IPS DF 6.9 (cell line): ENCODE data around the gene YEATS2.
"Not testable (repeated sequence)": the region's sequence is repeated elsewhere in the genome, so short reads cannot be mapped to it uniquely, and the experiment has no call there.

Experiments
- DNase-seq: peaks from one replicate; pipeline ENCODE4 v3.0.0-alpha.2; 2013; ENCODE audit warnings: low read depth, low spot score
- H3K27ac ChIP-seq: one replicate; pipeline ENCODE4 v1.5.1; 2013; ENCODE audit warnings: low read length, control low read depth
- H3K27me3 ChIP-seq: 2 replicates; pipeline ENCODE4 v1.6.1; 2013; ENCODE audit warnings: mild to moderate bottlenecking, low read length; ENCODE audit not compliant: control insufficient read depth, insufficient read depth
- H3K36me3 ChIP-seq: 2 replicates; pipeline ENCODE4 v1.6.1; 2013; ENCODE audit warnings: low read length; ENCODE audit not compliant: control insufficient read depth, insufficient read depth
- H3K4me1 ChIP-seq: 2 replicates; pipeline ENCODE4 v1.6.1; 2013; ENCODE audit warnings: low read length; ENCODE audit not compliant: control insufficient read depth, insufficient read depth
- H3K4me3 ChIP-seq: 2 replicates; pipeline ENCODE4 v1.5.1; 2013; ENCODE audit warnings: mild to moderate bottlenecking, low read length
- H3K9me3 ChIP-seq: 2 replicates; pipeline ENCODE4 v1.6.1; 2013; ENCODE audit warnings: low read length, inconsistent platforms; ENCODE audit not compliant: control insufficient read depth, insufficient read depth
- WGBS: extraction: QIAGEN DNeasy Blood & Tissue Kit; methylation state at CpG from one replicate; pipeline ENCODE4 v1.1.7; 2013; ENCODE audit warnings: mixed read lengths, missing lambda C conversion rate; ENCODE audit not compliant: insufficient read length, insufficient coverage; 5-methylcytosine and 5-hydroxymethylcytosine counted together

The YEATS2 gene

GRCh38 chr3:183690402-183690995, 7.1 kb upstream of the YEATS2 start:
- no peaks in the 10 kb centered on the region for H3K9me3 ChIP-seq
- DNase-seq: no peak
- H3K36me3 ChIP-seq: no peaks in the 10 kb centered on the region
- H3K4me1 ChIP-seq: no peaks in the 10 kb centered on the region
- no CpG with 5 or more reads among the region's 11 CpGs for WGBS
- H3K27ac ChIP-seq: no peak overlapping the region
- no peaks in the 10 kb centered on the region for H3K27me3 ChIP-seq
- no peak overlapping the region for H3K4me3 ChIP-seq

DNA sequence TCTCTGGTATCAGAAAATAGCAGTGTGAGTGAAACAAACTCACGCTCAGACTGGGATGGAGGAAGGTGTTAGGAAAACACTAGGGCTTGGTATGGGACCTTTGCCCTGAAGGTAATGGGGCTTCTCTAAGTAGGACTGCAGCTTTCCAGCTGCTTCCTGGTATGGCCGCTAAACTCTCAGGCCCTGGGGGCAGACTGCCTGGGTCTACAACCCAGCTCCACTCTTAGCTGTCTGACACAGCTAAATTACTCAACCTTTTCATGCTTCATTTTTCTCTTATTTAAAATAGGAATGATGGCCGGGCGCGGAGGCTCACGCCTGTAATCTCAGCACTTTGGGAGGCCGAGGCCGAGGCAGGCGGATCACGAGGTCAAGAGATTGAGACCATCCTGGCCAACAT, 5.2 kb upstream of the YEATS2 start:
- Histone ChIP-seq H3K4me1 (no peaks in the 10 kb centered on the region), H3K36me3 (no peaks in the 10 kb centered on the region), H3K27ac (no peak overlapping the region), H3K9me3 (no peaks in the 10 kb centered on the region), H3K4me3 (no peak overlapping the region), H3K27me3 (no peaks in the 10 kb centered on the region)
- WGBS: no CpG with 5 or more reads among the region's 10 CpGs
- no peak for DNase-seq

GRCh38 chr3:183695569-183696364, 1.8 kb upstream of the YEATS2 start:
- no peaks in the 10 kb centered on the region for H3K9me3 ChIP-seq
- H3K27ac ChIP-seq: no peak overlapping the region
- no peaks in the 10 kb centered on the region for H3K27me3 ChIP-seq
- no peaks in the 10 kb centered on the region for H3K36me3 ChIP-seq
- WGBS: no CpG with 5 or more reads among the region's 7 CpGs
- DNase-seq: no peak
- no peak overlapping the region for H3K4me3 ChIP-seq
- no peaks in the 10 kb centered on the region for H3K4me1 ChIP-seq

DNA sequence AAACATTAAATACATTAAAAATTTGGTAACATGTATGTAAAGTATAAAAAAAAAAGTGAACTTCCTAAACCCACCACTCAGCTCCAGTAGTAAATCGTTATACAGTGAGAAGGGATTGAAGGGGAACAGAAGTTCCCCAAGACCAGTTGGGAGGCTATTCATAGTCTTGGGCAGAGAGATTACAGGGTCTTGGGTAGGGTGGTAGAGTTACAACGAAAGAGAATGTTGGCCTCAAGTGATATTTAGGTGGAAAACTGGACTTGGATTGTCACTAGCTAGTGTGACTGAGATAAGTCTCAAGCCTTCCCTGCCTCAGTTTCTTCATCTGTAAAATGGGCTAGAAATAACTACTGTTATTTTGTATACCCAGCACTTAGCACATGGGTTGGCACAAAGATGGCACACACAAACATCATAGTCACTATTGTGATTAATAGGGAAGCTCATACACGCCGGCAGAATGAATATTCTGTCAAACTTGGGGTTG, 431 bp upstream of the YEATS2 start:
- Histone ChIP-seq H3K27me3 (no peaks in the 10 kb centered on the region), H3K9me3 (no peaks in the 10 kb centered on the region), H3K36me3 (no peaks in the 10 kb centered on the region), H3K4me3 (peak overlapping the region; percentile 96; the same call in 1 of the 2 replicates), H3K27ac (no peak overlapping the region), H3K4me1 (peaks cover 2% of the 10 kb centered on the region; the same call in 1 of the 2 replicates)
- no peak for DNase-seq
- WGBS: no CpG with 5 or more reads among the region's 4 CpGs

- Histone ChIP-seq H3K4me1 (peaks cover 2% of the 10 kb centered on the region; the same call in 1 of the 2 replicates), H3K4me3 (peak overlapping the region; percentile 96), H3K27me3 (no peaks in the 10 kb centered on the region), H3K27ac (no peak overlapping the region), H3K9me3 (no peaks in the 10 kb centered on the region), H3K36me3 (no peaks in the 10 kb centered on the region)
- DNase-seq: no peak
- WGBS: no CpG with 5 or more reads among the region's 13 CpGs
Observed at GRCh38 chr3:183698318-183698751, 738 bp downstream of the YEATS2 start.

- WGBS: no CpG with 5 or more reads among the region's 9 CpGs
- Histone ChIP-seq H3K9me3 (no peaks in the 10 kb centered on the region), H3K36me3 (no peaks in the 10 kb centered on the region), H3K27ac (no peak overlapping the region), H3K4me1 (peaks cover 2% of the 10 kb centered on the region; the same call in 1 of the 2 replicates), H3K27me3 (no peaks in the 10 kb centered on the region), H3K4me3 (peak overlapping the region; percentile 96; the same call in 1 of the 2 replicates)
- DNase-seq: no peak
Observed at GRCh38 chr3:183698756-183699155, 1.2 kb downstream of the YEATS2 start.

GRCh38 chr3:183699238-183699947, 1.8 kb downstream of the YEATS2 start:
- DNase-seq: no peak
- WGBS: 100% methylated on average over 1 of the region's 13 CpGs
- H3K36me3 ChIP-seq: no peaks in the 10 kb centered on the region
- H3K9me3 ChIP-seq: no peaks in the 10 kb centered on the region
- no peaks in the 10 kb centered on the region for H3K27me3 ChIP-seq
- no peak overlapping the region for H3K27ac ChIP-seq
- H3K4me3 ChIP-seq: peak overlapping the region; percentile 96; the same call in 1 of the 2 replicates
- H3K4me1 ChIP-seq: peaks cover 2% of the 10 kb centered on the region; the same call in 1 of the 2 replicates

DNA sequence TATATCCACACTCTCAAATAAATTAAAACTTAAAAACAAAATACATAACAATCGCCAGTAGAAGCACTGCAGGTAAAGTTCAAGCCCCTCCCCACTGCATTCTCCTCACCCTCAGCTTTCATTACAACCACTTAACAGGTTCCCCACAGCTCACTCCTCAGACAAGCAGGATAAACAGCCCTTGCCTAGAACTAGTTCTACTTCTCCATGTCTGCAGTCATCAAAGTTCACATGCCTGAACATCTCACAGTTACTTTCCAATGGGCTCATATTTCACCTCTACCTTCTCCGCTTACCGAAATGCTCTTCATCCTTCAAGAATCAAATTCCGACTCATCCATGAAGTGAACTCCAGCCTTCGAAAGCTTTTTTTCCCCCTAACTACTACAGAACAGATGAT, 4.1 kb downstream of the YEATS2 start:
- H3K4me3 ChIP-seq: no peak overlapping the region
- H3K9me3 ChIP-seq: no peaks in the 10 kb centered on the region
- H3K36me3 ChIP-seq: no peaks in the 10 kb centered on the region
- H3K27ac ChIP-seq: no peak overlapping the region
- WGBS: 100% methylated on average over 3 of the region's 5 CpGs
- no peak for DNase-seq
- H3K4me1 ChIP-seq: peaks cover 2% of the 10 kb centered on the region; the same call in 1 of the 2 replicates
- no peaks in the 10 kb centered on the region for H3K27me3 ChIP-seq

DNA sequence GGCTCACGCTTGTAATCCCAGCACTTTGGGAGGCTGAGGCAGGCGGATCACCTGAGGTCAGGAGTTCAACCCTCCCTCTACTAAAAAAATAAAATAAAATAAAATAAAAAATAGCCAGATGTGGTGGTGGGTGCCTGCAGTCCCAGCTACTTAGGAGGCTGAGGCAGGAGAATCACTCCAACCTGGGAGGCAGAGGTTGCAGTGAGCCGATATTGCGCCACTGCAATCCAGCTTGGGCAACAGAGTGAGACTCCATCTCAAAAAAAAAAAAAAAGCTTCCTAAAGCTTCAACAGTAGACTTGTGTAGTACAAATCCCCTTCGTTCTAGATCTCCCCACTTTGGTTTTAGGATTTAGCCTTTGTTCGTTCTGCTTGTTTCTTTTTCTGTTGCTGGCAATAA, 6.3 kb downstream of the YEATS2 start:
- not testable (repeated sequence) for H3K9me3 ChIP-seq, H3K36me3 ChIP-seq, H3K27me3 ChIP-seq, H3K4me3 ChIP-seq, H3K4me1 ChIP-seq, DNase-seq, H3K27ac ChIP-seq
- no CpG with 5 or more reads among the region's 6 CpGs for WGBS

DNA sequence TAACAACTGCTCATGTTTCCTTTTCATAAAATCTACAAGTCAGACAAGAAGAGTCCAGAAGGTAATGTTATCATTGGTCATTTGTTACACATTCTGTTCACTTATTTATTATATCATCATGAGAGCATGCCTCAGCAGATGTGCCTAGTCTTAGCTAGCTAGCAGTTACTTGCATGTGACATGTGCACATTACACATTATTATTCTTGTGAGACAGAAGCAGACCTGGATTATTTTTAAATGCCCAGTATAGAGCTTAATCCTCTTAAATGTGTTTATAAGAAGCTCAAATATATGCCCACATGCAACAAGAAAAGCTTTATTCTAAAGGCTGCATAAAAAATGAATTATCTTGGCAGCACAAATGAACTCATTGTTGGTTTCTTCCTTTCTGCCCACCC, 12.6 kb downstream of the YEATS2 start:
- Histone ChIP-seq H3K4me1 (no peaks in the 10 kb centered on the region), H3K27me3 (no peaks in the 10 kb centered on the region), H3K9me3 (no peaks in the 10 kb centered on the region), H3K4me3 (no peak overlapping the region), H3K27ac (no peak overlapping the region), H3K36me3 (no peaks in the 10 kb centered on the region)
- DNase-seq: no peak
